HG03460 (cell line): ENCODE data around the gene SLC24A4.

Experiments used
- ATAC-seq: cut with Tn5 transposase; IDR thresholded peaks from one replicate; pipeline ENCODE4 v1.9.1; 2021; ENCODE audit not compliant: unreplicated experiment

Gene SLC24A4

GRCh38 chr14:92538412-92538985 is 215.5 kb downstream of the SLC24A4 start:
- peak; percentile 79 for ATAC-seq

GRCh38 chr14:92539419-92539818 is 216.5 kb downstream of the SLC24A4 start:
- no peak for ATAC-seq

GRCh38 chr14:92539875-92540274 is 216.9 kb downstream of the SLC24A4 start:
- ATAC-seq, result no peak

- ATAC-seq, result no peak
Observed at GRCh38 chr14:92540472-92541048, 217.6 kb downstream of the SLC24A4 start.

GRCh38 chr14:92542766-92543554 is 220.0 kb downstream of the SLC24A4 start:
- no peak for ATAC-seq

GRCh38 chr14:92544051-92544720 is 221.2 kb downstream of the SLC24A4 start:
- no peak for ATAC-seq

GRCh38 chr14:92546347-92547053 is 223.5 kb downstream of the SLC24A4 start:
- ATAC-seq, result no peak

GRCh38 chr14:92549105-92549858 is 226.3 kb downstream of the SLC24A4 start:
- ATAC-seq, result no peak

- no peak for ATAC-seq
Observed at GRCh38 chr14:92549859-92550230, 226.9 kb downstream of the SLC24A4 start.
